Measurements from ENCODE around the gene ATF7IP.

DNA sequence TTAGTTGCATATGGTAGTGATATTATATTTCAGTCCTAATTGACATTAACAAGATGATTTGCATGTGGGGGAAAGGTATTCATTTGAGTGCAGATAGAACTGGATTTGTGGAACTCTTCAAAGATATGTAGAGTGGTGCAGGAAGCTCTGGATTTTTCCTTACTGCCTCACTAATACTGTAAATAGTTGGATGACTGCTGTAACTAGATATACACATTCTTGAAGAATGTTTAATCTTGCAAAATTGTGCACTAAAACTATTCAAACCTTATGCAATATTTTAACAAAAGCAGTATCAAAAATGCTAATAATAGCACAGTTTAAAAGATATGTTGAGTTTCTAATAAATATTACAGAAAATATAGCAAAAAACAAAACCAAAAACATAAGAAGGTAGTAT is 43.1 kb upstream of the ATF7IP start:
- TF ChIP-seq POLR2A (IDR thresholded peaks at IDR 0.05): no peak
- TF ChIP-seq, protein P1, sequence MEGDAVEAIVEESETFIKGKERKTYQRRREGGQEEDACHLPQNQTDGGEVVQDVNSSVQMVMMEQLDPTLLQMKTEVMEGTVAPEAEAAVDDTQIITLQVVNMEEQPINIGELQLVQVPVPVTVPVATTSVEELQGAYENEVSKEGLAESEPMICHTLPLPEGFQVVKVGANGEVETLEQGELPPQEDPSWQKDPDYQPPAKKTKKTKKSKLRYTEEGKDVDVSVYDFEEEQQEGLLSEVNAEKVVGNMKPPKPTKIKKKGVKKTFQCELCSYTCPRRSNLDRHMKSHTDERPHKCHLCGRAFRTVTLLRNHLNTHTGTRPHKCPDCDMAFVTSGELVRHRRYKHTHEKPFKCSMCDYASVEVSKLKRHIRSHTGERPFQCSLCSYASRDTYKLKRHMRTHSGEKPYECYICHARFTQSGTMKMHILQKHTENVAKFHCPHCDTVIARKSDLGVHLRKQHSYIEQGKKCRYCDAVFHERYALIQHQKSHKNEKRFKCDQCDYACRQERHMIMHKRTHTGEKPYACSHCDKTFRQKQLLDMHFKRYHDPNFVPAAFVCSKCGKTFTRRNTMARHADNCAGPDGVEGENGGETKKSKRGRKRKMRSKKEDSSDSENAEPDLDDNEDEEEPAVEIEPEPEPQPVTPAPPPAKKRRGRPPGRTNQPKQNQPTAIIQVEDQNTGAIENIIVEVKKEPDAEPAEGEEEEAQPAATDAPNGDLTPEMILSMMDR (IDR thresholded peaks at IDR 0.05): no peak
- no peak for TF ChIP-seq EP300 (IDR thresholded peaks at IDR 0.05; ENCODE audit: low read depth)
- no peak for TF ChIP-seq POLR2AphosphoS5 (IDR thresholded peaks at IDR 0.05)

Data from transverse colon (tissue), 4 donors.